Measurements from ENCODE around the gene GPN3.

GPN3 gene

GRCh38 chr12:110468214-110469048, at the start of gene GPN3, which contains the start of gene FAM216A:
GPN3 (minus strand) TSS chr12:110468257; CDS start chr12:110468203, 54 bp downstream.
FAM216A (plus strand) TSS chr12:110468845; CDS start chr12:110468876, 31 bp downstream.
- peak within 1 kb of the TSS; percentile 48 for H3K27ac ChIP-seq (ENCODE audit: low read depth, low read length)
- peaks cover 8% of the 10 kb centered on the region; the same call in 1 of the 2 replicates for H3K4me1 ChIP-seq (ENCODE audit: control insufficient read depth, insufficient read depth, low read length)
- H3K4me3 ChIP-seq (ENCODE audit: low read depth, low read length), result peak within 1 kb of the TSS; percentile 66
- peaks cover 18% of the 10 kb centered on the region for H3K36me3 ChIP-seq (ENCODE audit: control insufficient read depth, insufficient read depth, low read length)
- peak within 1 kb of the TSS; percentile 84 for H3K9ac ChIP-seq (ENCODE audit: low read length)
- H3K9me3 ChIP-seq (ENCODE audit: control insufficient read depth, insufficient read depth, low read depth, low read length), result no peaks in the 10 kb centered on the region
- no peaks in the 10 kb centered on the region for H3K27me3 ChIP-seq (ENCODE audit: control insufficient read depth, insufficient read depth, low read length)

- Histone ChIP-seq H3K36me3 (ENCODE audit: control insufficient read depth, insufficient read depth, low read length) (no peaks in the 10 kb centered on the region), H3K9me3 (ENCODE audit: control insufficient read depth, insufficient read depth, low read depth, low read length) (no peaks in the 10 kb centered on the region), H3K4me1 (ENCODE audit: control insufficient read depth, insufficient read depth, low read length) (no peaks in the 10 kb centered on the region), H3K27ac (ENCODE audit: low read depth, low read length) (no peak overlapping the region), H3K4me3 (ENCODE audit: low read depth, low read length) (no peak overlapping the region), H3K27me3 (ENCODE audit: control insufficient read depth, insufficient read depth, low read length) (no peaks in the 10 kb centered on the region), H3K9ac (ENCODE audit: low read length) (no peak overlapping the region)
Observed at GRCh38 chr12:110516995-110517394, 48.9 kb upstream of the GPN3 start.

- no peaks in the 10 kb centered on the region for H3K9me3 ChIP-seq (ENCODE audit: control insufficient read depth, insufficient read depth, low read depth, low read length)
- no peaks in the 10 kb centered on the region for H3K36me3 ChIP-seq (ENCODE audit: control insufficient read depth, insufficient read depth, low read length)
- H3K4me3 ChIP-seq (ENCODE audit: low read depth, low read length), result no peak overlapping the region
- no peak overlapping the region for H3K9ac ChIP-seq (ENCODE audit: low read length)
- H3K27ac ChIP-seq (ENCODE audit: low read depth, low read length), result no peak overlapping the region
- H3K4me1 ChIP-seq (ENCODE audit: control insufficient read depth, insufficient read depth, low read length), result no peaks in the 10 kb centered on the region
- no peaks in the 10 kb centered on the region for H3K27me3 ChIP-seq (ENCODE audit: control insufficient read depth, insufficient read depth, low read length)
Observed at GRCh38 chr12:110514363-110514762, 46.3 kb upstream of the GPN3 start.

- Histone ChIP-seq H3K4me3 (ENCODE audit: low read depth, low read length) (no peak overlapping the region), H3K36me3 (ENCODE audit: control insufficient read depth, insufficient read depth, low read length) (no peaks in the 10 kb centered on the region), H3K9me3 (ENCODE audit: control insufficient read depth, insufficient read depth, low read depth, low read length) (no peaks in the 10 kb centered on the region), H3K27ac (ENCODE audit: low read depth, low read length) (no peak overlapping the region), H3K9ac (ENCODE audit: low read length) (no peak overlapping the region), H3K4me1 (ENCODE audit: control insufficient read depth, insufficient read depth, low read length) (no peaks in the 10 kb centered on the region), H3K27me3 (ENCODE audit: control insufficient read depth, insufficient read depth, low read length) (no peaks in the 10 kb centered on the region)
Observed at GRCh38 chr12:110513842-110514241, 45.8 kb upstream of the GPN3 start.

GRCh38 chr12:110508071-110508586, 40.1 kb upstream of the GPN3 start:
- Histone ChIP-seq H3K27me3 (ENCODE audit: control insufficient read depth, insufficient read depth, low read length) (peaks cover 7% of the 10 kb centered on the region), H3K36me3 (ENCODE audit: control insufficient read depth, insufficient read depth, low read length) (no peaks in the 10 kb centered on the region), H3K4me1 (ENCODE audit: control insufficient read depth, insufficient read depth, low read length) (no peaks in the 10 kb centered on the region), H3K9me3 (ENCODE audit: control insufficient read depth, insufficient read depth, low read depth, low read length) (no peaks in the 10 kb centered on the region), H3K4me3 (ENCODE audit: low read depth, low read length) (no peak overlapping the region), H3K9ac (ENCODE audit: low read length) (no peak overlapping the region), H3K27ac (ENCODE audit: low read depth, low read length) (no peak overlapping the region)

- Histone ChIP-seq H3K9ac (ENCODE audit: low read length) (no peak overlapping the region), H3K4me3 (ENCODE audit: low read depth, low read length) (no peak overlapping the region), H3K27ac (ENCODE audit: low read depth, low read length) (no peak overlapping the region), H3K9me3 (ENCODE audit: control insufficient read depth, insufficient read depth, low read depth, low read length) (peaks cover 4% of the 10 kb centered on the region; the same call in 1 of the 2 replicates), H3K27me3 (ENCODE audit: control insufficient read depth, insufficient read depth, low read length) (peaks cover 16% of the 10 kb centered on the region), H3K36me3 (ENCODE audit: control insufficient read depth, insufficient read depth, low read length) (no peaks in the 10 kb centered on the region), H3K4me1 (ENCODE audit: control insufficient read depth, insufficient read depth, low read length) (no peaks in the 10 kb centered on the region)
Observed at GRCh38 chr12:110505332-110505731, 37.3 kb upstream of the GPN3 start.

GRCh38 chr12:110503432-110503831, 35.4 kb upstream of the GPN3 start:
- Histone ChIP-seq H3K27me3 (ENCODE audit: control insufficient read depth, insufficient read depth, low read length) (peaks cover 16% of the 10 kb centered on the region), H3K36me3 (ENCODE audit: control insufficient read depth, insufficient read depth, low read length) (0 out of 2 replicates have a peak, but pooled peaks cover 7% of the 10 kb centered on the region), H3K4me1 (ENCODE audit: control insufficient read depth, insufficient read depth, low read length) (no peaks in the 10 kb centered on the region), H3K9ac (ENCODE audit: low read length) (no peak overlapping the region), H3K4me3 (ENCODE audit: low read depth, low read length) (no peak overlapping the region), H3K9me3 (ENCODE audit: control insufficient read depth, insufficient read depth, low read depth, low read length) (peaks cover 4% of the 10 kb centered on the region; the same call in 1 of the 2 replicates), H3K27ac (ENCODE audit: low read depth, low read length) (no peak overlapping the region)

- peak within 1 kb of the TSS; percentile 13; the same call in 1 of the 2 replicates for H3K27ac ChIP-seq (ENCODE audit: low read depth, low read length)
- peaks cover 4% of the 10 kb centered on the region; the same call in 1 of the 2 replicates for H3K9me3 ChIP-seq (ENCODE audit: control insufficient read depth, insufficient read depth, low read depth, low read length)
- H3K4me3 ChIP-seq (ENCODE audit: low read depth, low read length), result peak within 1 kb of the TSS; percentile 94
- H3K27me3 ChIP-seq (ENCODE audit: control insufficient read depth, insufficient read depth, low read length), result peaks cover 16% of the 10 kb centered on the region
- peak within 1 kb of the TSS; percentile 81 for H3K9ac ChIP-seq (ENCODE audit: low read length)
- H3K36me3 ChIP-seq (ENCODE audit: control insufficient read depth, insufficient read depth, low read length), result 0 out of 2 replicates have a peak, but pooled peaks cover 7% of the 10 kb centered on the region
- no peaks in the 10 kb centered on the region for H3K4me1 ChIP-seq (ENCODE audit: control insufficient read depth, insufficient read depth, low read length)
Observed at GRCh38 chr12:110501752-110502738, 34.0 kb upstream of the GPN3 start, which contains the start of the genes RAD9B and VPS29. RAD9B (plus strand) TSS chr12:110502331; CDS start chr12:110502338, 7 bp downstream. VPS29 (minus strand) TSS chr12:110502111; CDS start chr12:110502051, 60 bp downstream.

- Histone ChIP-seq H3K36me3 (ENCODE audit: control insufficient read depth, insufficient read depth, low read length) (peaks cover 11% of the 10 kb centered on the region; the same call in 1 of the 2 replicates), H3K9me3 (ENCODE audit: control insufficient read depth, insufficient read depth, low read depth, low read length) (peaks cover 4% of the 10 kb centered on the region; the same call in 1 of the 2 replicates), H3K4me3 (ENCODE audit: low read depth, low read length) (peak overlapping the region; percentile 94), H3K4me1 (ENCODE audit: control insufficient read depth, insufficient read depth, low read length) (no peaks in the 10 kb centered on the region), H3K27ac (ENCODE audit: low read depth, low read length) (peak overlapping the region; percentile 13; the same call in 1 of the 2 replicates), H3K27me3 (ENCODE audit: control insufficient read depth, insufficient read depth, low read length) (peaks cover 16% of the 10 kb centered on the region), H3K9ac (ENCODE audit: low read length) (peak overlapping the region; percentile 81)
Observed at GRCh38 chr12:110501399-110501751, 33.3 kb upstream of the GPN3 start.

- Histone ChIP-seq H3K27ac (ENCODE audit: low read depth, low read length) (no peak overlapping the region), H3K27me3 (ENCODE audit: control insufficient read depth, insufficient read depth, low read length) (peaks cover 16% of the 10 kb centered on the region), H3K4me3 (ENCODE audit: low read depth, low read length) (no peak overlapping the region), H3K9me3 (ENCODE audit: control insufficient read depth, insufficient read depth, low read depth, low read length) (peaks cover 4% of the 10 kb centered on the region; the same call in 1 of the 2 replicates), H3K4me1 (ENCODE audit: control insufficient read depth, insufficient read depth, low read length) (no peaks in the 10 kb centered on the region), H3K36me3 (ENCODE audit: control insufficient read depth, insufficient read depth, low read length) (peaks cover 27% of the 10 kb centered on the region), H3K9ac (ENCODE audit: low read length) (no peak overlapping the region)
Observed at GRCh38 chr12:110498984-110499706, 31.1 kb upstream of the GPN3 start.

Measured in HUES6 (cell line).